Stomach (tissue), 9 donors: Measurements from ENCODE around the gene GMDS. TPM values are rescaled to one million over a fixed set of nuclear protein-coding genes. Genes with fewer than 3 reads are reported as not detected.

Experiments used
- DNase-seq, 2 donors: peaks; one replicate each; pipeline versions ENCODE4 v3.0.0 to v3.0.0-alpha.2; 2013 to 2019
- H3K27ac ChIP-seq, 5 donors: fragments of 200-600 bp in 4 of 5; sonication (generic) in 4 of 5; one replicate each; pipeline ENCODE4 v1.5.1; 2013 to 2019; ENCODE audit warnings: mild to moderate bottlenecking in 1 of 5, moderate library complexity in 1 of 5
- H3K27me3 ChIP-seq, 3 donors: fragments of 200-600 bp; sonication (generic); one replicate each; pipeline ENCODE4 v1.5.1; 2017 to 2019; ENCODE audit warnings: mixed run types in 1 of 3
- H3K36me3 ChIP-seq, 4 donors: fragments of 200-600 bp; sonication (generic); 1 replicate in 3 of 4; 2 replicates in 1 of 4; pipeline ENCODE4 v1.5.1; 2016 to 2019
- H3K4me1 ChIP-seq, 4 donors: fragments of 200-600 bp; sonication (generic); one replicate each; pipeline ENCODE4 v1.5.1; 2016 to 2019
- H3K4me3 ChIP-seq, 4 donors: fragments of 200-600 bp; sonication (generic) in 3 of 4; one replicate each; pipeline ENCODE4 v1.5.1; 2016 to 2019; ENCODE audit warnings: mild to moderate bottlenecking in 1 of 4
- H3K9me3 ChIP-seq, 4 donors: fragments of 200-600 bp; sonication (generic); one replicate each; pipeline ENCODE4 v1.5.1; 2016 to 2019
- CTCF ChIP-seq, 7 experiments: fragments of 450-650 bp in 4 of 7; fragments of 200-600 bp in 3 of 7; sonication (generic) in 3 of 7; IDR thresholded peaks; one replicate each; pipeline ENCODE4 v1.5.1; 2016 to 2019; ENCODE audit warnings: antibody characterized with exemption in 7 of 7, control low read depth in 2 of 7, mild to moderate bottlenecking in 1 of 7
- EP300 ChIP-seq: sonication (generic); formaldehyde crosslinking; IDR thresholded peaks from one replicate; pipeline ENCODE4 v1.6.1; 2017; ENCODE audit warnings: antibody characterized with exemption
- POLR2A ChIP-seq, 4 donors: fragments of 450-650 bp; IDR thresholded peaks; one replicate each; pipeline ENCODE4 v1.6.1; 2016; ENCODE audit warnings: antibody characterized with exemption in 4 of 4, control low read depth in 2 of 4, mild to moderate bottlenecking in 1 of 4, moderate library complexity in 1 of 4
- POLR2AphosphoS5 ChIP-seq, 3 donors: sonication (generic); formaldehyde crosslinking; IDR thresholded peaks; one replicate each; pipeline ENCODE4 v1.6.1; 2016; ENCODE audit warnings: antibody characterized with exemption in 3 of 3
- WGBS, 5 donors: extraction: QIAGEN DNeasy Blood & Tissue Kit in 3 of 5; methylation state at CpG; one replicate each; pipeline versions ENCODE4 v1.1.5 to v1.1.7; 2013 to 2018; 5-methylcytosine and 5-hydroxymethylcytosine counted together
- intact Hi-C: fragments of 100-400 bp; cut with DNase I; formaldehyde crosslinking; loops from one replicate; pipeline ENCODE4 v1.15.1; 2023; ENCODE audit warnings: low total_unique reads
- polyA plus RNA-seq, 3 donors: library from polyadenylated mRNA; stranded (reverse); fragments of 200-250 nt; gene quantifications; one replicate each; pipeline ENCODE4 v1.2.3, GENCODE V29; 2013
- total RNA-seq, 5 donors: library from RNA; depleted of rRNA; stranded (reverse); fragments of >200 nt; gene quantifications; one replicate each; pipeline versions ENCODE4 v1.1.0 to v1.2.3, GENCODE V29; 2014 to 2016
- donor health status: healthy with polysubstance abuse.
- donor health status: Bipolar disorder and iron deficiency.
- donor health status: healthy.

The GMDS gene
- total and polyA plus RNA-seq, 8 donors: 83.7 to 262 (median 121) TPM

DNA sequence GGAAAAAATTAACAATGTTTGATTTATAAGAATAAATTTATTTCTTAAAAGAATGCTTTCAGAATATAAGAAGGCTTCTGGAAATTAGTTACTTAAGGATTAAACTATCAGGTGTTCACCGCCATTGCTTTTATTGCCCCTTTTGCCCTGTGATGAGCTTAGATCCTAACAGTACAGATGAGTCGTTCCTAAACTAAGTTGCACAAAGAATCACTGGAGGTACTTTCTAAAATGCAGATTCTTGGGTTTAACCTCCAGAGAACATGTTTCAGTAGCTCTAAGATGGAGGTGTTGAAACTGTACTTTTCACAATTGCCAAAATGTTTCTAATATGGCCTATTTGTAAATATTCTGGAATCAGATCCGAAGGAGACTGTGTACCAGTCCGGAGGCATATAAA, 211.9 kb downstream of the GMDS start:
- H3K27ac ChIP-seq: no peak overlapping the region
- H3K4me3 ChIP-seq: no peak overlapping the region
- 92 to 97% (median 95%) methylated on average over 4 of the region's 4 CpGs for WGBS, 5 donors
- no peaks in the 10 kb centered on the region for H3K9me3 ChIP-seq
- intact Hi-C loops: no loop called here
- H3K4me1 ChIP-seq: peaks cover 4 to 13% (median 8%) of the 10 kb centered on the region in 4 donors
- no peaks in the 10 kb centered on the region for H3K36me3 ChIP-seq
- H3K27me3 ChIP-seq: no peaks in the 10 kb centered on the region
- TF ChIP-seq POLR2A (IDR thresholded peaks at IDR 0.05) (no peak), EP300 (no peak), POLR2AphosphoS5 (IDR thresholded peaks at IDR 0.05) (no peak), CTCF (IDR thresholded peaks at IDR 0.05) (no peak)
- DNase-seq: no peak

DNA sequence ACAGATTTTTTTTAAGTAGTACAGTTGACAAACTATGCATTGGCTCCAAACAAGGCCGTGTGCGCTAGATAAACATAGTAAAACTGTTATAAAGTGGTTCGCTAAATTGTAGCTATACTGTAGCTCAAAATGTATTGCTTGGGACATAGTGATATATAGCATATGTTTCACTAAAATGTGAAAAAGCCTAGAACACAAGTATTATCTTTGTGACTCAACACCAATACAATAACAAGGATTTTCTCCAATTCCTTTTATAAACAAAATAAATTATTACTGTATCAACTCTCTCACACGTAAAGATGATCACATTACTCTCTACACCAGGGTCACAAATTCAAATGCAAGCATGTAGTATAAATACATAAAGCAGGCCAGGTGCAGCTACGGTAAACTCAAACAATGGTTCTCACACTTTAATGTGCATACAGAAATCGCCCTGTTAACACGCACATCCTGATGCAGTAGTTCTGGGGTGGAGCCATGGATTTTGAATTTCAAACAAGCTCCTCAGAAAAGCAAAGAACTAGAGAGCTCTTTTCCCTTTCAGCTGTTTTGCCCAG, 214.6 kb downstream of the GMDS start:
- no peak overlapping the region for H3K27ac ChIP-seq
- H3K9me3 ChIP-seq: no peaks in the 10 kb centered on the region
- H3K36me3 ChIP-seq: no peaks in the 10 kb centered on the region
- intact Hi-C loops: no loop called here
- no peak overlapping the region for H3K4me3 ChIP-seq
- H3K4me1 ChIP-seq: peaks cover 0 to 6% (median 2%) of the 10 kb centered on the region in 4 donors
- DNase-seq: no peak
- TF ChIP-seq POLR2A (IDR thresholded peaks at IDR 0.05) (no peak), CTCF (IDR thresholded peaks at IDR 0.05) (no peak), POLR2AphosphoS5 (IDR thresholded peaks at IDR 0.05) (no peak), EP300 (no peak)
- no peaks in the 10 kb centered on the region for H3K27me3 ChIP-seq
- WGBS, 5 donors: 81 to 89% (median 85%) methylated on average over 7 of the region's 7 CpGs

GRCh38 chr6:2029952-2030351, 215.5 kb downstream of the GMDS start:
- TF ChIP-seq EP300 (no peak), POLR2A (IDR thresholded peaks at IDR 0.05) (no peak), POLR2AphosphoS5 (IDR thresholded peaks at IDR 0.05) (no peak), CTCF (IDR thresholded peaks at IDR 0.05) (no peak)
- no peak for DNase-seq
- Histone ChIP-seq H3K4me3 (no peak overlapping the region), H3K27ac (no peak overlapping the region), H3K9me3 (no peaks in the 10 kb centered on the region), H3K36me3 (no peaks in the 10 kb centered on the region), H3K4me1 (peaks cover 0 to under 1% (median under 1%) of the 10 kb centered on the region in 4 donors), H3K27me3 (no peaks in the 10 kb centered on the region)
- WGBS, 5 donors: 83 to 97% (median 89%) methylated on average over 3 of the region's 3 CpGs
- intact Hi-C loops: no loop called here

DNA sequence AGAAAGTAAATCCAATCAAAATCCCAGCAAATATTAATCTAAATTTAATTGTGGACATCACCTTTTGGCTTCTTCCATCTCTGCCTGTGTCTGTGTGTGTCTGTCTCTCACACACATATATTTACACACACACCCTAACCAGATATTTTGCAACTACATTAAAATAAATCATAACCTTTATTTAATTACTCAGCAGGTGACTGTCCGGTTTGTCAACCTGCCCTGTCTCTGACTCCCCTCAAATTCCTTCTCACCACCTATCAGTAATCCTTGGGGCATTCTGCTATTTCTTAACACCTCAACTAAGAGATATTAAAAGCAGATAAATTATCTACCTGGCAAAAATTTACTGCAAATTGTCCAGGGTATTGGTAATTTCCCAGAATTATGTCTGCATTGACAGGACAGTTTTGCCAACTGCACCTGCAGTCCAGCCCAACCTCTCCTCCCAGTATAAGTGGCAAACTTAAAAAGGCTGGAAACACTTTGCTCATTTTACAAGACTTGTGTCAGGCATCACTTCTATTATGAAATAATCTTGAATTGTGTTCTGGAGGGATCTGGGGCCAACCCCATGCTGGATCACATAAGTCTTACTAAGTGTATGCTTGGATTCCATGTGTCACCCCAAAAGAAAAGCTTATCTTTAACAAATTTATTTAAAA, 216.1 kb downstream of the GMDS start:
- DNase-seq: no peak
- no peaks in the 10 kb centered on the region for H3K4me1 ChIP-seq
- intact Hi-C loops: no loop called here
- no peaks in the 10 kb centered on the region for H3K9me3 ChIP-seq
- no peak for TF ChIP-seq CTCF (IDR thresholded peaks at IDR 0.05)
- no peak for TF ChIP-seq EP300
- TF ChIP-seq POLR2A (IDR thresholded peaks at IDR 0.05): no peak
- TF ChIP-seq POLR2AphosphoS5 (IDR thresholded peaks at IDR 0.05): no peak
- H3K27me3 ChIP-seq: no peaks in the 10 kb centered on the region
- no peak overlapping the region for H3K27ac ChIP-seq
- H3K36me3 ChIP-seq: no peaks in the 10 kb centered on the region
- no peak overlapping the region for H3K4me3 ChIP-seq
- 73 to 84% (median 78%) methylated on average over 1 of the region's 1 CpG for WGBS, 5 donors
